H9 (cell line): Measurements from ENCODE around the gene HBS1L. TPM values are rescaled to one million over a fixed set of nuclear protein-coding genes. Genes with fewer than 3 reads are reported as not detected.

Source experiments
- DNase-seq: peaks from one replicate; pipeline ENCODE4 v3.0.0-alpha.2; 2017
- H2AFZ ChIP-seq: one replicate; pipeline ENCODE4 v1.6.1; 2013; ENCODE audit warnings: mild to moderate bottlenecking, low read length, control low read depth, moderate library complexity
- H2AK5ac ChIP-seq: 2 replicates; pipeline ENCODE4 v1.6.1; 2013; ENCODE audit warnings: low read length, control low read depth, mixed read lengths; ENCODE audit not compliant: insufficient read length
- H2BK120ac ChIP-seq: one replicate; pipeline ENCODE4 v1.6.1; 2013; ENCODE audit warnings: low read depth, mild to moderate bottlenecking, low read length, control low read depth, inconsistent platforms; ENCODE audit not compliant: poor library complexity, severe bottlenecking
- H2BK12ac ChIP-seq: 2 replicates; pipeline ENCODE4 v1.6.1; 2013; ENCODE audit warnings: low read length, control low read depth, mixed read lengths, low read depth; ENCODE audit not compliant: insufficient read length
- H2BK15ac ChIP-seq: 2 replicates; pipeline ENCODE4 v1.6.1; 2013; ENCODE audit warnings: low read depth, low read length, control low read depth
- H2BK20ac ChIP-seq: one replicate; pipeline ENCODE4 v1.6.1; 2013; ENCODE audit warnings: low read depth, mild to moderate bottlenecking, low read length, control low read depth, inconsistent platforms; ENCODE audit not compliant: poor library complexity, severe bottlenecking
- H2BK5ac ChIP-seq: 2 replicates; pipeline ENCODE4 v1.6.1; 2013; ENCODE audit warnings: low read length, control low read depth, mixed read lengths; ENCODE audit not compliant: insufficient read length
- H3K14ac ChIP-seq: 2 replicates; pipeline ENCODE4 v1.6.1; 2013; ENCODE audit warnings: low read length, control low read depth; ENCODE audit not compliant: insufficient read depth
- H3K18ac ChIP-seq: 2 replicates; pipeline ENCODE4 v1.6.1; 2013; ENCODE audit warnings: low read depth, mild to moderate bottlenecking, mixed read lengths, low read length, control low read depth; ENCODE audit not compliant: insufficient read length
- H3K23ac ChIP-seq: 2 replicates; pipeline ENCODE4 v1.6.1; 2013; ENCODE audit warnings: low read length, control low read depth, mixed read lengths, low read depth; ENCODE audit not compliant: insufficient read length
- H3K23me2 ChIP-seq: 2 replicates; pipeline ENCODE4 v1.6.1; 2013; ENCODE audit warnings: low read depth, mild to moderate bottlenecking, mixed read lengths, low read length, control low read depth; ENCODE audit not compliant: insufficient read length, poor library complexity, severe bottlenecking
- H3K27ac ChIP-seq: 2 replicates; pipeline ENCODE4 v1.5.1; 2013; ENCODE audit warnings: low read length, control low read depth, mixed read lengths, low read depth; ENCODE audit not compliant: insufficient read length
- H3K27me3 ChIP-seq: 2 replicates; pipeline ENCODE4 v1.6.1; 2013; ENCODE audit warnings: low read length, control low read depth, inconsistent platforms; ENCODE audit not compliant: insufficient read depth
- H3K4ac ChIP-seq: 2 replicates; pipeline ENCODE4 v1.6.1; 2013; ENCODE audit warnings: low read depth, mild to moderate bottlenecking, control low read depth, inconsistent platforms, low read length, moderate library complexity
- H3K4me1 ChIP-seq: 2 replicates; pipeline ENCODE4 v1.6.1; 2013; ENCODE audit warnings: low read length, control low read depth, inconsistent platforms; ENCODE audit not compliant: insufficient read depth
- H3K4me2 ChIP-seq: 2 replicates; pipeline ENCODE4 v1.6.1; 2013; ENCODE audit warnings: low read length, control low read depth, mixed read lengths; ENCODE audit not compliant: insufficient read length, insufficient read depth
- H3K56ac ChIP-seq: 2 replicates; pipeline ENCODE4 v1.6.1; 2013; ENCODE audit warnings: low read depth, mild to moderate bottlenecking, mixed read lengths, low read length, control low read depth; ENCODE audit not compliant: insufficient read length
- H3K79me1 ChIP-seq: 2 replicates; pipeline ENCODE4 v1.6.1; 2013; ENCODE audit warnings: low read depth, mild to moderate bottlenecking, moderate library complexity, low read length, control low read depth, inconsistent platforms; ENCODE audit not compliant: insufficient read depth, poor library complexity, severe bottlenecking
- H3K79me2 ChIP-seq: 2 replicates; pipeline ENCODE4 v1.6.1; 2013; ENCODE audit warnings: low read length, control low read depth, inconsistent platforms; ENCODE audit not compliant: insufficient read depth
- H3K9ac ChIP-seq: 2 replicates; pipeline ENCODE4 v1.6.1; 2013; ENCODE audit warnings: low read length, control low read depth, mixed read lengths; ENCODE audit not compliant: insufficient read length; ENCODE audit errors: extremely low read depth
- H3K9me3 ChIP-seq: one replicate; pipeline ENCODE4 v1.6.1; 2013; ENCODE audit warnings: low read depth, low read length, inconsistent platforms; ENCODE audit not compliant: control insufficient read depth
- H3T11ph ChIP-seq: one replicate; pipeline ENCODE4 v1.6.1; 2013; ENCODE audit warnings: mild to moderate bottlenecking, low read length, control low read depth, inconsistent platforms
- H4K20me1 ChIP-seq: one replicate; pipeline ENCODE4 v1.6.1; 2013; ENCODE audit not compliant: control insufficient read depth, insufficient read length, insufficient read depth
- H4K5ac ChIP-seq: 2 replicates; pipeline ENCODE4 v1.6.1; 2013; ENCODE audit warnings: low read depth, mild to moderate bottlenecking, mixed read lengths, low read length, control low read depth; ENCODE audit not compliant: insufficient read length
- H4K8ac ChIP-seq: replicated peaks from 2 replicates; pipeline ENCODE4 v1.6.1; 2013; ENCODE audit warnings: low read length, control low read depth, mixed read lengths, low read depth; ENCODE audit not compliant: insufficient read length
- H4K91ac ChIP-seq: 2 replicates; pipeline ENCODE4 v1.6.1; 2013; ENCODE audit warnings: low read depth, mild to moderate bottlenecking, moderate library complexity, mixed read lengths, low read length, control low read depth; ENCODE audit not compliant: insufficient read length
- H3K27ac Mint-ChIP-seq, 3 experiments: 2 replicates in 2 of 3; 3 replicates in 1 of 3; pipeline ENCODE4 v1.8.0; 2020 to 2021; ENCODE audit warnings: mixed read lengths in 3 of 3, mild to moderate bottlenecking in 1 of 3, moderate library complexity in 1 of 3
- H3K27me3 Mint-ChIP-seq: 2 replicates; pipeline ENCODE4 v1.8.0; 2021; ENCODE audit warnings: low read depth, mild to moderate bottlenecking, moderate library complexity, mixed read lengths
- H3K36me3 Mint-ChIP-seq, 3 experiments: 2 replicates in 2 of 3; 3 replicates in 1 of 3; pipeline ENCODE4 v1.8.0; 2020 to 2021; ENCODE audit warnings: low read depth in 3 of 3, mixed read lengths in 3 of 3; ENCODE audit not compliant: insufficient read depth in 1 of 3
- H3K4me1 Mint-ChIP-seq, 2 experiments: 2 replicates each; pipeline ENCODE4 v1.8.0; 2020; ENCODE audit warnings: mixed read lengths in 2 of 2
- H3K4me3 Mint-ChIP-seq, 2 experiments: 2 replicates in 1 of 2; 3 replicates in 1 of 2; pipeline ENCODE4 v1.8.0; 2020 to 2021; ENCODE audit warnings: mild to moderate bottlenecking in 2 of 2, mixed read lengths in 2 of 2, moderate library complexity in 1 of 2
- H3K9me3 Mint-ChIP-seq, 2 experiments: 2 replicates in 1 of 2; 3 replicates in 1 of 2; pipeline ENCODE4 v1.8.0; 2020; ENCODE audit warnings: mild to moderate bottlenecking in 2 of 2, mixed read lengths in 2 of 2, moderate library complexity in 1 of 2
- CTCF ChIP-seq: fragments of 200-600 bp; sonication (generic); conservative IDR thresholded peaks from 3 replicates; pipeline ENCODE4 v1.8.0; 2021; ENCODE audit warnings: antibody characterized with exemption, mild to moderate bottlenecking
- WGBS: extraction: QIAGEN DNeasy Blood & Tissue Kit; methylation state at CpG from one replicate; pipeline ENCODE4 v1.1.7; 2013; ENCODE audit warnings: missing lambda C conversion rate, low lambda C conversion rate, mixed read lengths; ENCODE audit not compliant: insufficient read length; ENCODE audit errors: extremely low coverage; 5-methylcytosine and 5-hydroxymethylcytosine counted together
- total RNA-seq: library from RNA; stranded (reverse); gene quantifications from 2 replicates; pipeline ENCODE4 v1.2.1, GENCODE V29; 2021

HBS1L gene
- total RNA-seq, 1 experiment from 2014 or later = 110 TPM

DNA sequence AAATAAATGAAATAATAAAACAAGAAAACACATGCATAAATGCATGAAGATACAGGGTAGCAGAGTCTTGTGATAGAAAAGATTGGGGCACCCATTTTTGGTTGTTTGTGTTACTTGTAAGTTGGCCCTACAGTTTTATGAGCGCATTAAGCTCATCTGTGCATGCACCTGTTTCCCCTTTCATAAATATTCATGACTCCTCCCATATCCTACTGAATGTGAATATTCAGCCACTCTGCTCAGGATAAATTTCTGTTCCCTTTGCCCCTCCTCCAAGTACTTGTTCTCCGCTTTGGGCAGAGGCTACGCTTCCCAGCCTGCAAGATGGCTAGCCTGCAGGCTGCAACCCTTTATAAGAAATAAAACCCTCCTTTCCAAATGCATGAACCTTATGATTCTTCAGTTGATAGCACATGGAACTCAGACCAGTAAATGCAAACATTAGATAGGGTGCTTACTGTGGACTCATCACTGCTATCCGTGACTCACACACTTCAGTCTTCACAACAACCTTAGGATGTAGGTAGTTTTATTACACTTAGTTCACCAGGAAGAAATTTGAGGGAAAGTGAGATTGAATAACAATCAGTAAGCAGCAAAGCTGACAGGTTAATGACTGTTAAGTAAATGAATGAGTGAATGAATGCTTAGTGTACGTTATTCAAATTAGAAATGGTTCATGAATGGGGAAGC, 119.7 kb downstream of the HBS1L start:
- Histone ChIP-seq H3K23me2 (no peaks in the 10 kb centered on the region), H3K9me3 (no peaks in the 10 kb centered on the region), H3K27me3 (no peaks in the 10 kb centered on the region), H2AFZ (no peak overlapping the region), H3K4me1 (no peaks in the 10 kb centered on the region), H2BK120ac (no peak overlapping the region), H3K9ac (no peak overlapping the region), H3K27ac (no peak overlapping the region), H3T11ph (no peak overlapping the region), H2BK5ac (no peak overlapping the region), H3K23ac (no peak overlapping the region), H3K14ac (no peak overlapping the region), H4K8ac (no peak overlapping the region), H3K18ac (no peak overlapping the region), H2BK15ac (no peak overlapping the region), H4K20me1 (no peaks in the 10 kb centered on the region), H3K79me1 (no peaks in the 10 kb centered on the region), H2AK5ac (no peak overlapping the region), H2BK12ac (no peak overlapping the region), H3K4me2 (no peak overlapping the region), H4K5ac (no peak overlapping the region), H3K56ac (no peak overlapping the region), H4K91ac (no peak overlapping the region), H2BK20ac (no peak overlapping the region), H3K4ac (no peak overlapping the region), H3K79me2 (no peaks in the 10 kb centered on the region)
- Mint-ChIP-seq H3K27me3 (peaks cover 1% of the 10 kb centered on the region; the same call in 1 of the 2 replicates), H3K4me1 (peaks cover 3 to 5% of the 10 kb centered on the region in 2 experiments), H3K4me3 (no peak overlapping the region), H3K36me3 (no peaks in the 10 kb centered on the region), H3K9me3 (no peaks in the 10 kb centered on the region), H3K27ac (no peak overlapping the region)
- no peak for TF ChIP-seq CTCF
- DNase-seq = no peak
- WGBS = no CpG with 5 or more reads among the region's 5 CpGs
